Endothelial cell of coronary artery (primary cell): Measurements from ENCODE around the gene SLC25A39. TPM values are rescaled to one million over a fixed set of nuclear protein-coding genes. Genes with fewer than 3 reads are reported as not detected.

Source experiments
- total RNA-seq: library from RNA; depleted of rRNA; stranded (reverse); fragments of >200 nt; gene quantifications from 2 replicates; pipeline ENCODE4 v1.2.3, GENCODE V29; 2014

Gene SLC25A39, protein sequence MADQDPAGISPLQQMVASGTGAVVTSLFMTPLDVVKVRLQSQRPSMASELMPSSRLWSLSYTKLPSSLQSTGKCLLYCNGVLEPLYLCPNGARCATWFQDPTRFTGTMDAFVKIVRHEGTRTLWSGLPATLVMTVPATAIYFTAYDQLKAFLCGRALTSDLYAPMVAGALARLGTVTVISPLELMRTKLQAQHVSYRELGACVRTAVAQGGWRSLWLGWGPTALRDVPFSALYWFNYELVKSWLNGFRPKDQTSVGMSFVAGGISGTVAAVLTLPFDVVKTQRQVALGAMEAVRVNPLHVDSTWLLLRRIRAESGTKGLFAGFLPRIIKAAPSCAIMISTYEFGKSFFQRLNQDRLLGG
- total RNA-seq = 66.9 and 81.9 TPM in 2 replicates

DNA sequence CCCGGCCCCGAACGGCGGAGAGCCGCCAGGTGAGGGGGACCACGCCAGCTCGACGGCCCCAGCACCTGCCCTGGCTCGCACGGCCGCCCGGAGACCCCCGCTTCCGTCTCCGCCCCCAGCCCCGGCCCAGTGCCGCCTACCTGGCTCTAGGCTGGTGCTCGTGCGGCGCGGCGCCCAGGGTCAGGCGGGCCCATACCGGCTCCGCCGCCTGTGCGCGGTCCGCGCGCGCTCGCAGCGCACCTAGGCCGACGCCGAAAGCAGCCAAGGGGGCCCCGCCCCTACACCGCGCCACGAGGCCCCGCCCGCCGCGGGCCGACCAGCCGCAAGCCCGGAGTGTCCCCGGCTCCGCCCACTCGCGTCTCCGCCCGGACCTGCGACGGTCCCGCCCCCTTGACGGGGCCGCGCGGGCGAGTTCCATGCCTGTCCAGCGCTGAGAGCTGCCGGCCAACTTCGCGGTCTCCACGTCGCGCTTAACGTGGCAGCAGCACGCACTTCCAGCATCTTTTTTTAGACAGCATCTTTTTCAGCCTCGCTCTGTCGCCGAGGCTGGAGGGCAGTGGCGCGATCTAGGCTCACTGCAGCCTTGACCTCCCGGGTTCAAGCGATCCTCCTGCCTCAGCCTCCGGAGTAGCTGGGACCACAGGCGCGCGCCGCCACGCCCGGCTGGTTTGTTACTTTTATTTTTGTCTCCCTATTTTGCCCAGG is at the start of gene SLC25A39:
TSS of gene SLC25A39 (minus strand) at position 253 of the 705 bp plus-strand sequence. CDS start 1,261 bp downstream, outside the sequence.

DNA sequence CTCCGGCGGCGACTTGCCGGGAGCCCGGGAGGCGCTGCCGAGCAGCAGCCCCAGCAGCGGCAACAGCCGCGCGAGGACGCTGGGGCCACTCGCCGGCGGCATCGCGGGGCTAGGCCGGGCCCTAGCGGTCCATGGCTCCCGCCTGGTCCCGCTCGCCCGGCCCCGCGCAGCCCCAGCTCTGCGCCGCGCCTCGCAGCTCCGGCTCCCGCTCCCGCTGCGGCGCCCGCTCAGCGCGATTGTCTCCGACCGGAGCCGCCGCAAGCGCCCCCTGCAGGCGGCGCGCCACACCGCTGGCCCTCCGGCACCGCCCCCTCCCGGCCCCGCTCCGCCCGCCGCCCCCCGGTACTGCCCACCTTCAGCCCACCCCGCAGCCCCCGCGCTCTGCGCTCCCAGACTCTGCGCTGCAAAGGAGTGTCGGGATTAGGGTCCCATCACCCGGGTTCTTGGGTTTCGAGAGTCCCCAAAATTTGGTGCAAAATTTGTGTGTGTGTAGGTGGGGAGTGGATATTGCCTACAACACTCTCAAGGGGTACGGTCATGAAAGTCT is 39.1 kb upstream of the SLC25A39 start, which contains the start of gene FAM171A2:
TSS of gene FAM171A2 (minus strand) at position 241 of the 547 bp plus-strand sequence. CDS start at position 102, 139 bp downstream.

DNA sequence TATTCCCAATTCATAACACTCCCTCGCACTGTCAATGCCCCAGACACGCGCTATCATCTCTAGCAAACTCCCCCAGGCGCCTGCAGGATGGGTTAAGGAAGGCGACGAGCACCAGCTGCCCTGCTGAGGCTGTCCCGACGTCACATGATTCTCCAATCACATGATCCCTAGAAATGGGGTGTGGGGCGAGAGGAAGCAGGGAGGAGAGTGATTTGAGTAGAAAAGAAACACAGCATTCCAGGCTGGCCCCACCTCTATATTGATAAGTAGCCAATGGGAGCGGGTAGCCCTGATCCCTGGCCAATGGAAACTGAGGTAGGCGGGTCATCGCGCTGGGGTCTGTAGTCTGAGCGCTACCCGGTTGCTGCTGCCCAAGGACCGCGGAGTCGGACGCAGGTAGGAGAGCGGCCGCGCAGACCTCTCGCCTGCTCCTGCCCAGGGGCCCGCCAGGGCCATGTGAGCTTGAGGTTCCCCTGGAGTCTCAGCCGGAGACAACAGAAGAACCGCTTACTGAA is 20.4 kb upstream of the SLC25A39 start, which contains the start of gene GRN:
TSS of gene GRN (plus strand) at position 364 of the 515 bp plus-strand sequence. CDS start 3,863 bp downstream, outside the sequence.

DNA sequence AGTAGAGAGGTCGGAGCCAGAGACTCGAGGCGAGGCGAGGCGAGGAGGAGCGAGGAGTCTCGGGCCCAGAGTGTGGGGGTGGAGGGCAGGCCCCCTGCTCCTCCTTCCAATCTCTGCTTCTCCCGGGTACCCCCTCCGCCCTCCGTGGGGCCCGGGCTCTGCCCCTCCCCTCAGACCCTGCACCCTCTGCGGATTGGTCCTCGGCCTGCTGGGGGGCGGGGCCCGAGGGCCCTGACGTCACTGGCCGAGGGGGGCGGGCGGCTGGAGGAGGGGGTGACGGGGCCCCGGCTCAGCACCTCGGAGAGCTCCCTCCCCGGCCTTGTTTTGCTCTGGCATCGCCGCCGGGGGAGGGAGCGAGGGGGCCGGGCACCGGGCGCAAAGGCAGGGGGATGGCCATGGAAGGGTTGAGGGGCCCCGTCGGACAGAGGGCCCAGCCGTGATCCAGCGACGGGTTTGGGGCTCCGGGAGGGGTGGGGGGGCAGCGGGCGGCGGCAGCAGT is 16.3 kb downstream of the SLC25A39 start, which contains the start of gene RUNDC3A:
TSS of gene RUNDC3A (plus strand) at position 282 of the 499 bp plus-strand sequence. CDS start 232 bp downstream, outside the sequence.

Other genes starting within 250 kb of the SLC25A39 start
- 19.9 and 23.4 TPM in 2 replicates for gene HDAC5, start 201.2 kb downstream of the SLC25A39 start, total RNA-seq
- 1.0 and 1.5 TPM in 2 replicates for gene HROB, start 182.9 kb downstream of the SLC25A39 start, total RNA-seq
- gene ASB16, start 154.1 kb downstream of the SLC25A39 start, total RNA-seq = not detected in 2 replicates
- gene TMUB2, start 137.9 kb downstream of the SLC25A39 start, total RNA-seq = 22.6 and 26.0 TPM in 2 replicates
- gene ATXN7L3, start 124.9 kb downstream of the SLC25A39 start, total RNA-seq = 32.9 and 38.3 TPM in 2 replicates
- 47.6 and 55.3 TPM in 2 replicates for gene UBTF, start 105.1 kb downstream of the SLC25A39 start, total RNA-seq
- not detected in 2 replicates for gene SLC4A1, start 56.7 kb downstream of the SLC25A39 start, total RNA-seq
- 0.47 and 0.54 TPM in 2 replicates for gene RUNDC3A, start 16.2 kb downstream of the SLC25A39 start, total RNA-seq
- 238 and 353 TPM in 2 replicates for gene GRN, start 20.5 kb upstream of the SLC25A39 start, total RNA-seq
- gene FAM171A2, start 39.0 kb upstream of the SLC25A39 start, total RNA-seq = 4.6 and 9.5 TPM in 2 replicates
- gene ITGA2B, start 64.8 kb upstream of the SLC25A39 start, total RNA-seq = 0.18 and 0.28 TPM in 2 replicates
- gene GPATCH8, start 178.6 kb upstream of the SLC25A39 start, total RNA-seq = 12.1 and 14.3 TPM in 2 replicates
- gene FZD2, start 232.7 kb upstream of the SLC25A39 start, total RNA-seq = 0.54 and 1.7 TPM in 2 replicates